H9 (cell line): Measurements from ENCODE around the gene PLLP. TPM values are rescaled to one million over a fixed set of nuclear protein-coding genes. Genes with fewer than 3 reads are reported as not detected.

ENCODE experiments used
- DNase-seq: peaks from one replicate; pipeline ENCODE4 v3.0.0-alpha.2; 2017
- H2AFZ ChIP-seq: one replicate; pipeline ENCODE4 v1.6.1; 2013; ENCODE audit warnings: mild to moderate bottlenecking, low read length, control low read depth, moderate library complexity
- H2AK5ac ChIP-seq: 2 replicates; pipeline ENCODE4 v1.6.1; 2013; ENCODE audit warnings: low read length, control low read depth, mixed read lengths; ENCODE audit not compliant: insufficient read length
- H2BK120ac ChIP-seq: one replicate; pipeline ENCODE4 v1.6.1; 2013; ENCODE audit warnings: low read depth, mild to moderate bottlenecking, low read length, control low read depth, inconsistent platforms; ENCODE audit not compliant: poor library complexity, severe bottlenecking
- H2BK12ac ChIP-seq: 2 replicates; pipeline ENCODE4 v1.6.1; 2013; ENCODE audit warnings: low read length, control low read depth, mixed read lengths, low read depth; ENCODE audit not compliant: insufficient read length
- H2BK15ac ChIP-seq: 2 replicates; pipeline ENCODE4 v1.6.1; 2013; ENCODE audit warnings: low read depth, low read length, control low read depth
- H2BK20ac ChIP-seq: one replicate; pipeline ENCODE4 v1.6.1; 2013; ENCODE audit warnings: low read depth, mild to moderate bottlenecking, low read length, control low read depth, inconsistent platforms; ENCODE audit not compliant: poor library complexity, severe bottlenecking
- H2BK5ac ChIP-seq: 2 replicates; pipeline ENCODE4 v1.6.1; 2013; ENCODE audit warnings: low read length, control low read depth, mixed read lengths; ENCODE audit not compliant: insufficient read length
- H3K14ac ChIP-seq: 2 replicates; pipeline ENCODE4 v1.6.1; 2013; ENCODE audit warnings: low read length, control low read depth; ENCODE audit not compliant: insufficient read depth
- H3K18ac ChIP-seq: 2 replicates; pipeline ENCODE4 v1.6.1; 2013; ENCODE audit warnings: low read depth, mild to moderate bottlenecking, mixed read lengths, low read length, control low read depth; ENCODE audit not compliant: insufficient read length
- H3K23ac ChIP-seq: 2 replicates; pipeline ENCODE4 v1.6.1; 2013; ENCODE audit warnings: low read length, control low read depth, mixed read lengths, low read depth; ENCODE audit not compliant: insufficient read length
- H3K23me2 ChIP-seq: 2 replicates; pipeline ENCODE4 v1.6.1; 2013; ENCODE audit warnings: low read depth, mild to moderate bottlenecking, mixed read lengths, low read length, control low read depth; ENCODE audit not compliant: insufficient read length, poor library complexity, severe bottlenecking
- H3K27ac ChIP-seq: 2 replicates; pipeline ENCODE4 v1.5.1; 2013; ENCODE audit warnings: low read length, control low read depth, mixed read lengths, low read depth; ENCODE audit not compliant: insufficient read length
- H3K27me3 ChIP-seq: 2 replicates; pipeline ENCODE4 v1.6.1; 2013; ENCODE audit warnings: low read length, control low read depth, inconsistent platforms; ENCODE audit not compliant: insufficient read depth
- H3K4ac ChIP-seq: 2 replicates; pipeline ENCODE4 v1.6.1; 2013; ENCODE audit warnings: low read depth, mild to moderate bottlenecking, control low read depth, inconsistent platforms, low read length, moderate library complexity
- H3K4me1 ChIP-seq: 2 replicates; pipeline ENCODE4 v1.6.1; 2013; ENCODE audit warnings: low read length, control low read depth, inconsistent platforms; ENCODE audit not compliant: insufficient read depth
- H3K4me2 ChIP-seq: 2 replicates; pipeline ENCODE4 v1.6.1; 2013; ENCODE audit warnings: low read length, control low read depth, mixed read lengths; ENCODE audit not compliant: insufficient read length, insufficient read depth
- H3K56ac ChIP-seq: 2 replicates; pipeline ENCODE4 v1.6.1; 2013; ENCODE audit warnings: low read depth, mild to moderate bottlenecking, mixed read lengths, low read length, control low read depth; ENCODE audit not compliant: insufficient read length
- H3K79me1 ChIP-seq: 2 replicates; pipeline ENCODE4 v1.6.1; 2013; ENCODE audit warnings: low read depth, mild to moderate bottlenecking, moderate library complexity, low read length, control low read depth, inconsistent platforms; ENCODE audit not compliant: insufficient read depth, poor library complexity, severe bottlenecking
- H3K79me2 ChIP-seq: 2 replicates; pipeline ENCODE4 v1.6.1; 2013; ENCODE audit warnings: low read length, control low read depth, inconsistent platforms; ENCODE audit not compliant: insufficient read depth
- H3K9ac ChIP-seq: 2 replicates; pipeline ENCODE4 v1.6.1; 2013; ENCODE audit warnings: low read length, control low read depth, mixed read lengths; ENCODE audit not compliant: insufficient read length; ENCODE audit errors: extremely low read depth
- H3K9me3 ChIP-seq: one replicate; pipeline ENCODE4 v1.6.1; 2013; ENCODE audit warnings: low read depth, low read length, inconsistent platforms; ENCODE audit not compliant: control insufficient read depth
- H3T11ph ChIP-seq: one replicate; pipeline ENCODE4 v1.6.1; 2013; ENCODE audit warnings: mild to moderate bottlenecking, low read length, control low read depth, inconsistent platforms
- H4K20me1 ChIP-seq: one replicate; pipeline ENCODE4 v1.6.1; 2013; ENCODE audit not compliant: control insufficient read depth, insufficient read length, insufficient read depth
- H4K5ac ChIP-seq: 2 replicates; pipeline ENCODE4 v1.6.1; 2013; ENCODE audit warnings: low read depth, mild to moderate bottlenecking, mixed read lengths, low read length, control low read depth; ENCODE audit not compliant: insufficient read length
- H4K8ac ChIP-seq: replicated peaks from 2 replicates; pipeline ENCODE4 v1.6.1; 2013; ENCODE audit warnings: low read length, control low read depth, mixed read lengths, low read depth; ENCODE audit not compliant: insufficient read length
- H4K91ac ChIP-seq: 2 replicates; pipeline ENCODE4 v1.6.1; 2013; ENCODE audit warnings: low read depth, mild to moderate bottlenecking, moderate library complexity, mixed read lengths, low read length, control low read depth; ENCODE audit not compliant: insufficient read length
- H3K27ac Mint-ChIP-seq, 3 experiments: 2 replicates in 2 of 3; 3 replicates in 1 of 3; pipeline ENCODE4 v1.8.0; 2020 to 2021; ENCODE audit warnings: mixed read lengths in 3 of 3, mild to moderate bottlenecking in 1 of 3, moderate library complexity in 1 of 3
- H3K27me3 Mint-ChIP-seq: 2 replicates; pipeline ENCODE4 v1.8.0; 2021; ENCODE audit warnings: low read depth, mild to moderate bottlenecking, moderate library complexity, mixed read lengths
- H3K36me3 Mint-ChIP-seq, 3 experiments: 2 replicates in 2 of 3; 3 replicates in 1 of 3; pipeline ENCODE4 v1.8.0; 2020 to 2021; ENCODE audit warnings: low read depth in 3 of 3, mixed read lengths in 3 of 3; ENCODE audit not compliant: insufficient read depth in 1 of 3
- H3K4me1 Mint-ChIP-seq, 2 experiments: 2 replicates each; pipeline ENCODE4 v1.8.0; 2020; ENCODE audit warnings: mixed read lengths in 2 of 2
- H3K4me3 Mint-ChIP-seq, 2 experiments: 2 replicates in 1 of 2; 3 replicates in 1 of 2; pipeline ENCODE4 v1.8.0; 2020 to 2021; ENCODE audit warnings: mild to moderate bottlenecking in 2 of 2, mixed read lengths in 2 of 2, moderate library complexity in 1 of 2
- H3K9me3 Mint-ChIP-seq, 2 experiments: 2 replicates in 1 of 2; 3 replicates in 1 of 2; pipeline ENCODE4 v1.8.0; 2020; ENCODE audit warnings: mild to moderate bottlenecking in 2 of 2, mixed read lengths in 2 of 2, moderate library complexity in 1 of 2
- CTCF ChIP-seq: fragments of 200-600 bp; sonication (generic); conservative IDR thresholded peaks from 3 replicates; pipeline ENCODE4 v1.8.0; 2021; ENCODE audit warnings: antibody characterized with exemption, mild to moderate bottlenecking
- WGBS: extraction: QIAGEN DNeasy Blood & Tissue Kit; methylation state at CpG from one replicate; pipeline ENCODE4 v1.1.7; 2013; ENCODE audit warnings: missing lambda C conversion rate, low lambda C conversion rate, mixed read lengths; ENCODE audit not compliant: insufficient read length; ENCODE audit errors: extremely low coverage; 5-methylcytosine and 5-hydroxymethylcytosine counted together
- total RNA-seq: library from RNA; stranded (reverse); gene quantifications from 2 replicates; pipeline ENCODE4 v1.2.1, GENCODE V29; 2021

The PLLP gene
- total RNA-seq, 1 experiment from 2014 or later, result 1.8 TPM

- no peak overlapping the region for H3K56ac ChIP-seq
- no peak overlapping the region for H4K5ac ChIP-seq
- H3K9me3 ChIP-seq, result no peaks in the 10 kb centered on the region
- no peak overlapping the region for H2BK5ac ChIP-seq
- TF ChIP-seq CTCF, result no peak
- no peak overlapping the region for H3K27ac Mint-ChIP-seq
- H3K36me3 Mint-ChIP-seq, result no peaks in the 10 kb centered on the region
- H3K79me1 ChIP-seq, result no peaks in the 10 kb centered on the region
- no peaks in the 10 kb centered on the region for H3K9me3 Mint-ChIP-seq
- H3K4me1 ChIP-seq, result peaks cover 6% of the 10 kb centered on the region; the same call in 1 of the 2 replicates
- H2BK15ac ChIP-seq, result no peak overlapping the region
- H3K4me2 ChIP-seq, result no peak overlapping the region
- no peak overlapping the region for H4K8ac ChIP-seq
- no peak overlapping the region for H3K9ac ChIP-seq
- no peak overlapping the region for H3T11ph ChIP-seq
- H2BK120ac ChIP-seq, result no peak overlapping the region
- no peak for DNase-seq
- H4K20me1 ChIP-seq, result no peaks in the 10 kb centered on the region
- H4K91ac ChIP-seq, result no peak overlapping the region
- WGBS, result no CpG with 5 or more reads among the region's 1 CpG
- no peak overlapping the region for H3K4me3 Mint-ChIP-seq
- no peak overlapping the region for H2BK20ac ChIP-seq
- no peak overlapping the region for H2AK5ac ChIP-seq
- no peaks in the 10 kb centered on the region for H3K27me3 ChIP-seq
- H3K27ac ChIP-seq, result no peak overlapping the region
- no peak overlapping the region for H3K23ac ChIP-seq
- no peak overlapping the region for H2BK12ac ChIP-seq
- no peaks in the 10 kb centered on the region for H3K27me3 Mint-ChIP-seq
- H3K79me2 ChIP-seq, result 0 out of 2 replicates have a peak, but pooled peaks cover 2% of the 10 kb centered on the region
- H3K14ac ChIP-seq, result no peak overlapping the region
- no peaks in the 10 kb centered on the region for H3K23me2 ChIP-seq
- H3K18ac ChIP-seq, result no peak overlapping the region
- H3K4me1 Mint-ChIP-seq, result peaks cover 15 to 26% of the 10 kb centered on the region in 2 experiments
- no peak overlapping the region for H2AFZ ChIP-seq
- H3K4ac ChIP-seq, result no peak overlapping the region
Measured at GRCh38 chr16:57273359-57273758, 11.1 kb downstream of the PLLP start.
